Fibroblast of skin of right quadriceps (primary cell): ENCODE measurements around the gene LMF2.
"Not testable (repeated sequence)": the region's sequence is repeated elsewhere in the genome, so short reads cannot be mapped to it uniquely, and the experiment has no call there.

ENCODE experiments used
- DNase-seq: peaks from one replicate; pipeline ENCODE4 v3.0.0-alpha.2; 2013

LMF2 gene

GRCh38 chr22:50522806-50523438 lies 15.4 kb upstream of the LMF2 start:
- no peak for DNase-seq

GRCh38 chr22:50522208-50522805 lies 14.8 kb upstream of the LMF2 start:
- no peak for DNase-seq

GRCh38 chr22:50521710-50522109 lies 14.2 kb upstream of the LMF2 start:
- DNase-seq, result no peak

GRCh38 chr22:50520826-50521453 lies 13.4 kb upstream of the LMF2 start:
- DNase-seq, result no peak

GRCh38 chr22:50520184-50520583 lies 12.7 kb upstream of the LMF2 start:
- DNase-seq, result not testable (repeated sequence)

- DNase-seq, result no peak
Observed at GRCh38 chr22:50519151-50519550, 11.6 kb upstream of the LMF2 start.

- DNase-seq, result no peak
Observed at GRCh38 chr22:50518606-50519005, 11.1 kb upstream of the LMF2 start.

GRCh38 chr22:50517495-50518260 lies 10.2 kb upstream of the LMF2 start:
- DNase-seq, result no peak

- DNase-seq, result no peak
Observed at GRCh38 chr22:50516891-50517290, 9.4 kb upstream of the LMF2 start.

- DNase-seq, result no peak
Observed at GRCh38 chr22:50516068-50516467, 8.6 kb upstream of the LMF2 start.

GRCh38 chr22:50513175-50513574 lies 5.7 kb upstream of the LMF2 start:
- no peak for DNase-seq

GRCh38 chr22:50508897-50509296 lies 1.4 kb upstream of the LMF2 start:
- no peak for DNase-seq

GRCh38 chr22:50507991-50508884 lies 736 bp upstream of the LMF2 start, which contains the start of gene NCAPH2:
TSS of gene NCAPH2 (plus strand) at chr22:50508224. CDS start at chr22:50508338, 114 bp downstream.
- peak; percentile 97 for DNase-seq

GRCh38 chr22:50506611-50507420 lies 686 bp downstream of the LMF2 start:
- no peak for DNase-seq

- DNase-seq, result no peak
Observed at GRCh38 chr22:50505776-50506610, 1.5 kb downstream of the LMF2 start.

GRCh38 chr22:50505276-50505775 lies 2.2 kb downstream of the LMF2 start:
- no peak for DNase-seq

GRCh38 chr22:50504369-50505211 lies 2.9 kb downstream of the LMF2 start:
- no peak for DNase-seq

- no peak for DNase-seq
Observed at GRCh38 chr22:50503475-50504145, 3.9 kb downstream of the LMF2 start.
